ENCODE results near the gene MANBA.
A peak's percentile ranks its signal among the peaks of the same experiment; 100 is the strongest.

Gene MANBA

DNA sequence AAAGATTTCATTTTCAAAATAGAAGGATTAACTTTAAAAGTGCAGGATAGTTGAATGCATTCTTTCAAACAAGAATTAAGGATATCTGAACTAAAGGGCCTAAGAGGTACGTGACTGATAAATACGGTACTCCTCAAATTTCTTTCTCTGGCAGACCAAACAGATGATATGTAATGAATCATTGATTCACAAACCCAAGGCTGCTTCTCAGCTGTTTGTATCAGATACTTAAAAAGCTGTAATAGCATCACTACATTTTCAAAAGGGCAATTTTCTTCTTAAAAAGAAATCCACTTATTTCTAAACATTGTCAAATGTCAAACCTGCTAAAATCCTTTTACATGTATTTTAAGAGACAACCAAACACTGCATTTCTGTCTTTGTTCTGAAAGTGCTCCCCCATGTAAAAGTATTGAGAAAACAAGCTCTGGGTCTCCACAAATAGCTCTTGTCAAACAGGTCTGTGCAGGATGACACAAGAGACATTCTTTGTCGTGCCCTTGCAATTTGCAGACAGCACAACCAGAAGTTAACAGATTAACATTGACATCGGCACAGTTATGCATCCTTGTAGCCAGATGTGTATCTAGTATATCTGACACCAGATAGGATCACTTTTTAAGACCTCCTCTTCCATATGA lies 82.0 kb downstream of the MANBA start:
- no peak for DNase-seq (ENCODE audit: low read depth in 2 of 2)

DNA sequence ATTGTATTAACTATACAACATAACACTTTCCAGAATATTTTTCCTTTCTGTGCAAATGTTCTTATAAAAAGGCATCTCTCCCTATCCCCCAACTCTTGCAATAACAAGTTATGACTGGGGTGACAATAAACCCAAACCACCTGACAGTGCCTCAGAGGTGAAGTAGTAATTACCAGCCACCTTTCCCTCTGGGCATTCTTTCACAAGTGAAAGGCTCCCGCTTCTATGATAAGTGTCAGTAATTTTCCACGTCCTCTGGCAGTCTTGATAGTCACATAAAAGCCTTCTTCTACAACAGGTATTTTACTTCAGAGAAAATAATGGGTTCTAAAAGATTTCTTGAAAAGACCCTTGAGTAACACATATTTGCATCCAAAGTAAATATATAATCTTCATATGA lies 82.7 kb downstream of the MANBA start:
- DNase-seq (ENCODE audit: low read depth in 2 of 2): no peak

DNA sequence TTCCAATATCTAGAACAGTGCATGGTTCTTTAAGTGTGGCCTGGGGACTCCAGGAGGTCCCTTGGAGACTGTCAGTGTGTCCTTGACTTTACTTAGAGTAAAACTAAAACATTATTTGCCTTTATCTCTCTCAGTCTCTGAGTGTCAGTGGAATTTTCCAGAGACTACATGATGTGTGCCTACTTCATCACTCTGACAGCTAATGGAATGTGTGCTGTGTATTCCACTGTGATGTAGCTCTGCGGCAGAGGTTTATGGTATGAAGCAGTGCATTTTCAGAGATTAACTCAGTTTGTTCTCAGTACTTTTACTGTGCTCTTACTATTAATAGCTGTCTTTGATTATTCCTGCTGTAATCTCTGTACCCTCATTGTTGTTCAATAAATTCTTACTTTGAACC lies 85.6 kb downstream of the MANBA start:
- DNase-seq (ENCODE audit: low read depth in 2 of 2): no peak

DNA sequence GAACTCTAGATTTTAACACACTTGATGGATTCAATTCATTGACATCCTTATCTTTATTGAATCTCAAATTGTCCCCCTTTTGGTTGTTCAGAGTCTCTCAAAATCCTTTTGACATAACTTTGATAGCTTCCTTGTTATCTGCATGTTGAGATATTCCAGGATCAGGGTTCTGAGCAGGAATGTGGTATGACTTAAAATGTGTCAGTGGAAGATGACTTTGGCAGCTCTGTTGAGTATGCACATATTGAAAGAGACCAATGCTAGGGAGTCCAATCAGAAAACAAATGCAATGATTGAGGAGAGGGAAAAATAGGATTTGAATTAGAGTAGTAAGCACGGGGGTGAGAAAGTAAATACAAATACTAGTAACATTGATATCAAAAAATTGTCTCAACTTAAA lies 93.8 kb downstream of the MANBA start:
- no peak for DNase-seq (ENCODE audit: low read depth in 2 of 2)

DNA sequence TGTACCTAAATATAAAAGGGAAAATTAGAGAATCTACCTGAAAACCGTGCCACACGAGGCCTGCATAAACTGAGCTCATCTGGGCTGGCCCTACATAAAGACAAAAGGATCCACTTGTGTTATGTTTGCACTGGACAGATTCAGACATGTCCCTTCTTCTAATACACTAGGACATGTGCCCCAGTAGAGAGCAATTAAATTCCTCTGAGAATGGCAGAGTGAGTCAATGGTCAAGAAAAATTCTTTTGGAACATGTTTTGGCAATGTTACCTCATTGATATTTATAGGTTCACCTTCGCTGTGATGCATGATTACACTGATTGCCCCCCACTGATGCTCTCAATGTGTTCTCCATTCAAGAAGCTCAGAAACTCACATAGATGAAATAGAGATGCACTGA lies 95.2 kb downstream of the MANBA start:
- no peak for DNase-seq (ENCODE audit: low read depth in 2 of 2)

DNA sequence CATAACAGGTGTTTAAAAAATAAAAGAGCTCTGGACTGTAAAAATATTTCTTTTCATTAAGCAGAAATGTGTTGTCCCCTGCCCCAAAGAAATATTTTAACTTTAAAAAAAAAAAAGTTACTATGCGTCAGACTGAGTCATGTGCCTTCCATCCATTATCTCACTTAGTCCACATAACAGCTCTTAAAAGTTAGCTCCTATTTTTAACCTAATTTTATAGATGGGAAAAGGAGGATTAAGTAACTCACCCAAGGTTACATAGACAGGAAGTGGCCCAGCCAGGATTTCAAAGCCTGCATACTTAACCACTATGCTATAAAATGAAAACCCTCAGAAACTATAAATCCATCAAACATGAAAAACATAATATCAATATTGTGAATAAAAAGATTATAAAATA lies 97.7 kb downstream of the MANBA start:
- no peak for DNase-seq (ENCODE audit: low read depth in 2 of 2)

DNA sequence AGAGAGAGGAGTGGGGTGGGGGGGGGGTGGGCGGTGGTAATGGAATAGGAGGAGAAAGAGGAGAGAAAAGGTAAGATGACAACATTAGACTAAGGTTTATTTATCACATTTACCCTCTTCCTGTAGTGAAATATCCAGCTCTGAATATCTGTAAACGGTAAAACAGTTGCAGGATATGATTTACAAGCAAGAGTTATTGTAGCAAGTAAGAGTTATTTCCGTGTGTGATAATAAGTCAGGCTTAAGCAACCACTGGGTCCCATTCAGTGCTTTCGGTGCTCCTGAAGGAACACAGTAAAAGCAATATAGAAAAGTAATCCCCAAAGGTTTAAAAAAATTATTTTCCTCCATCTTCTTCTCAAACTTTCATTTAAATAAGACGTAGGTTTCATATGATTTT lies 103.6 kb downstream of the MANBA start:
- no peak for DNase-seq (ENCODE audit: low read depth in 2 of 2)

DNA sequence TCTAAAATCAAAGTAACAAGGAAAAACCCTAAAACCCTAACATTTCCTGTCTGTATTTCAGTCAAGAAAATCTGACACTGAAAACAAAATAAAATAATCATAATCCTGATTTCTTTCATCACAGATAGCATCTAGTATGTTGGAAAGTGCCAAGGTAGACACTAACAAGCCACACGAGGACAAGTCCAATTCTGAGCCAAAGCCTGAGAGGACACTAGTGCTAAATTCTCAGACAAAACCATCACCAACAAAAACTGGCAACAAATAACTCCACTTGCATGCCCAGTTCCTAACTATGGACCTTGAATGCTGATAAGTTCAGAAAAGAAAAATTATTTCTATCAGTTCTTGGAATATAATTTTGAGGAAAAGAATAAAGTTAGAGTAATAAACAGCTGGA lies 113.7 kb downstream of the MANBA start:
- no peak for DNase-seq (ENCODE audit: low read depth in 2 of 2)

DNA sequence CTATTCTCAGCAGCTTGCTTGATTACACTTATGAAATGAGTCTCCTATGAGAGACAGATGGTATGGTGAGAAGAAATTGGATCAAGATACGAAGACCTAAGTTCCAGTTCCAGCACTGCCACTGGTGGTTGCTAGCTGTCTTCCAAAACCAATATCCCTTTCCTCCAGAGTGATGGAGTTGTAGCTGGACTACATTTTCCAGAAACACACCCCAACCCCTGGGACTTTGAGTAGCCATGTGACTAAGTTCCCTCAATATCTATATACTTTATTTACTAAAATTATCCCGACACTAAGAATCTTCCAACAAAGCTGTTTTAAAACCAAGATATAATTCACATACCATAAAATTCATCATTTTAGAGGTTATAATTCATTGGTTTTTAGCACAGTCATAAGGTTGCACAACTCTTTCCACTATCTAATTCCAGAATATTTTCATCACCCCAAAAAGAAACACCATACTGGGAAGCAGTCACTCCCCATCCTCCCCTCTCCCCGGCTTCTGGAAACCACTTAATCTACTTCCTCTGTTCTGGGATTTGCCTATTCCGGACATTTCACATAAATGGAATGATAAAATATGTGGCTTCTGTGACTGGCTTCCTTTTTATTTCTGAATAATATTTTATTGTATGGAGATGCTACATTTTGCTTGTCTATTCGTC lies 118.0 kb downstream of the MANBA start:
- no peak for DNase-seq (ENCODE audit: low read depth in 2 of 2)

DNA sequence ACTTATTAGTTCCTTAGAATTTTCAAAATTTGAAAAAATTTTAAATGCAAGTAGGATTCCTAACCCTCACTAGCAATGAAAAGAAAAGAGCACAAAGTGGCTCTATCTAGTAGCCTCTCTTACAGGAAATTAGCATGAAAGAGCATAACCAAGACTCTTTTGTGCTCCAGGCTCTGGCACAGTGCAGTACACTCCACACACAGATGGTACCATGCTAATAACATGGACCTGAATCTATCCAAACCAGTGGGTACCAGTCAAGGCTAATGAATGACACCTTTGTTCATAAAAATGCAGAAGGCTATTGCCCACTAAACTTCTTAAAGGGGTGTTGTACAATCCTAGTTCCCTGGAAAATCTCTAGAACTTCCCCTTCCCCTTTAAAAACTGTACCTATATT lies 119.0 kb downstream of the MANBA start:
- no peak for DNase-seq (ENCODE audit: low read depth in 2 of 2)

DNA sequence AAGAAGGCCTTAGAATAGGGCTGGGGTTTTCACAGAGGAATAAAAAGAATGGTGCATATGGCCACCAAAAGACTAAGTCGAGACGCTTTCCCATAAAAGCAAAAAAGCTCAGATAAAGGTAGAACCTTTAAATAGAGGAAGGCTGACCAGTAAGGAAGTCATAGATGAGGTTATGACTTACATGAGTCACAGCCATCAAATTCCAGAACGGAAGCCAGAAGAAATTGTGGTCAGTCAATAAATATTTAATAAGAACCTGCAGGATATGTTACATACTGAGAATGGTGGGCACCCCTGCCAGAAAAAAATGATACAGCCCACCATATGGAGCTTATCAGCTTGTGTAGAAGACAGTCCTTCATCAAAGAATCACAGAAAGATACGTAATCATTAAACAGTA lies 120.1 kb downstream of the MANBA start:
- no peak for DNase-seq (ENCODE audit: low read depth in 2 of 2)

DNA sequence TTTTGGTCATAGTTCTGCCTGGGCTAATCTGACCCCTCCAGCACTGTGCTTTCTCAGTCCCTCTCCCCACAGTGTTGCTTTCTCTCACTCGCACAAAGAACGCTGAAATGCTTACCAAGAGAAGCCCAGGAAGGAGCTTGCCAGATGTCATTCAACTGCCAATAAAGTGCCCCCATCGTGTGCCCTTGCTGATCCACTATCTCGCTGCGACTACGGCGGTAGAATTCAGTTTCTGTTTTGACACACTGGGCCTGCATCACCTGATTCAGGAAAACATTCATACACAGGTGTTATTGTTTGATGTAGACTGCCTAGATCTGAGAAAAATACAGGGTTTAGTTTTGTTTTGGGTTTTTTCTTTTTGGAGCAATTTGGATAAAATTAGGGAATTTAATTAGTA lies 121.2 kb downstream of the MANBA start:
- DNase-seq (ENCODE audit: low read depth in 2 of 2): no peak

DNA sequence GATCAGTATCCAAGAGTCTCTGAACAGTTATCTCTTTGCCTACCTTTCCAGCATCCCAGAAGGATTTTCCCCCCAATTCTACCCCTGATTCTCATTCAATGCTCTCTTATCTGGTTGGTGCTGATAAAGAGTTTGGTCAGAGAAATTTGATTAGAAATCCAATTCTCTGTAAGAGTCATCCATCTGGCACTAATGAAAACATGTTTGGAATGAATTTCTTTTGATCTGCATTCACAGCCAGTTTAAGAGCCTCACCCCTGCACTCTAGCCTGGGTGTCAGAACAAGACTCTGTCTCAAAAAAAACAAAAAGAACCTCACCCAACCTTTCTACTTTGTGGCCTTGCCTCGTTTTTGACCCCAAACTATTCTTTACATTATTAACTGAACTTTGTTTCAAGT lies 122.1 kb downstream of the MANBA start:
- DNase-seq (ENCODE audit: low read depth in 2 of 2): no peak

DNA sequence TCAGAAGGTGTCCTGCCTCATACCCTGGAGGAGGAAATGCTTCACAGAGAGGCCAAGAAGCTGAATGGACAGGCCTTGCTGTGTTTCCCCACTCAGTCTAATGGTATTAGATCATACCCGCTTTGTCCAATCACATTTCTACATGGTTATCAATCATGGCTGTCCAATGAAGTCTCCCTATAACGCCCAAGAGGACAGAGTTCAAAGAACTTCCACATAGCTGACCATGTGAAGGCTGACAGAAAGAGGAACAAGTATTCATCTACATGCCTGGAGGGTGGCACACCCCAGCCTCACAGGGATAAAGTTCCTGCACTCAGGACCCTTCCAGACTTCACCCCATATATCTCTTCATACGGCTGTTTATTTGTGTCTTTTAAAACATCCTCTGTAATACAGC lies 123.4 kb downstream of the MANBA start:
- DNase-seq (ENCODE audit: low read depth in 2 of 2): no peak

DNA sequence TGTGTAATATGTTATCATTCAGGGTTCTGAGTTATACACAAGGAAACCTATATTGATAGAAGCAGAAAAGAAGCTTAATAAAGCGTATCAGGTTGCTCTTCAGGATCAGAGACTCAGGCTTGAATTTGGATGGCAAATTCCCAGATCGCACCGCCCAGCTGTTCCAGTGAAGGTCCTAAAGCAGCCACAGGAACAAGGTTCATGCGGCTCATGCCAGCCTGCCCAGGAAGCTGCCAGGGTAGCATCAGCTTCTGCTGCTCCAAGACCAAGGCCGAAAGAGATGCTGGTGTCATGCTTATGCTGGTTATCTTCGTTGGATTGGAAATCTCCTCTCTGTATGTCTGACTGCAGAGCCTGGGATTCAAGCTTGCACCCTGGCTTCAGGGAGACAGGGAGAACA lies 127.7 kb downstream of the MANBA start:
- DNase-seq (ENCODE audit: low read depth in 2 of 2): no peak

DNA sequence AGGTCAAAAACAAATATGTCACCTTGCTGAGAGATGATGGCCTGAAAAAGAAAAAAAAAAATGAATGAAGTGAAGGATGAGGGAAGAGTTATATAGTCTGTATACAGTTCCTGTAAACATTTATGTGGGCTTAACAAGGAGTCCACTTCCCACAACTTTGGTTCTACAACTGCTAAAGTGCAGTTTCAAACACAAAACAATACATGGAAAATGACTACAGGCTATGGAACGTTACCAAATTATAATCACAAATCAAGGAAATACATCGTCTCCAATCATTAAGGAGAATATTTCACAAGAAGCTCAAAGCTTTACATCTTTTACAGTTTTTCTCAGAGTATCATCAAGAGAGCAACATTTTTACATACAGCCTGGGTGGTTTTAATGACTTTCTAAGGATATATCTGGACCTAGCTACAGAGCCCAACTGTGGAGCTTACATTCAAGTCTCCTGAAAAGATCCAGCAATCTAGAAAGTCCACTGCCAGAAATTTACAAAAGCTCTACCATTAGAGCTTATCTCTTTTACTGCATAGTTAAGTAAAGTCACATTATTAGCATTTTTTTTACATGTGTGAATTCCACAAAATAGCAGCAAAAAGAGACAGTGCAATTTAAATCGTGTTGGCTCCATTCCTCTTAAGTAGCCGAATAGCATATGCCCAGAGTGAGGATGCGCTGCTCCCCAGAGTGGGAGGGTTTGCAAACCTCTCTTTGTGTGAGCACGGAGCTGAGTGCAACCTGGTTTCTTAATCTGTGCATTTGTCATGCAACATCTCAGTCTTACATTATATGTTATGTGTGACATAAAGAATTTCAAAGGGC lies 128.3 kb downstream of the MANBA start:
- no peak for DNase-seq (ENCODE audit: low read depth in 2 of 2)

DNA sequence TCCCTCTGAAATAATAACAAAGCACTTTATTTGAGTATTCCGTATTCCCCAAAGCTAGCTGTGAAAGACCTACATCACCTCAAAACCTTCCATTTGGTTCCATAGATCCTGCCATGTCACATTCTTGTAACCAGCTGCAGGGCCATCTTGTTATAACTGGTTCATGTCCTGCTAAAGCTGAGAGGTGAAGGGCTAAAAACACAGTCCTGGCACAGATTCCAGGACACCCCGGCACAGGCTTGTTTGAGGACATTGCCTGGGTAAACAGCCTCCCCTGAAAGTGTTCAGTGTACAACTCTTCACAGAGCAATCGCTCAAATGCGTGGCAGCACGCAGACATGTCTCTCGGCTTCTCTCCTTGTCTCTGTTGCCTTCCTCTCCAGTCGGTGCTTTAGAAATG lies 129.2 kb downstream of the MANBA start:
- no peak for DNase-seq (ENCODE audit: low read depth in 2 of 2)

DNA sequence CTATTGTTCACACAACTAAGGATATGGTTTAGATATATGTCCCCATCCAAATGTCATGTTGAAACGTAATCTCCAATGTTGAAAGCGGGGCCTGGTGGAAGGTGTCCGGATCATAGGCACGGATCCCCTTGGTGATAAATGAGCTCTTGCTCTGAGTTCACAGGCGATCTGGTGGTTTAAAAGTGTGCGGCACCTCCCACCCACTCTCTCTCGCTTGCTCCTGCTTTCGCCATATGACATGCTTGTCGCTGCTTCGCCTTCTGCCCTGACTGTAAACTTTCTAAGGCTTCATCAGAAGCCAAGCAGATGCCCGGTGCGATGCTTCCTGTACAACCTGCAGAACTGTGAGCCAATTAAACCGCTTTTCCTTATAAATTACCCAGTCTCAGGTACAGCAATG lies 131.1 kb downstream of the MANBA start:
- no peak for DNase-seq (ENCODE audit: low read depth in 2 of 2)

DNA sequence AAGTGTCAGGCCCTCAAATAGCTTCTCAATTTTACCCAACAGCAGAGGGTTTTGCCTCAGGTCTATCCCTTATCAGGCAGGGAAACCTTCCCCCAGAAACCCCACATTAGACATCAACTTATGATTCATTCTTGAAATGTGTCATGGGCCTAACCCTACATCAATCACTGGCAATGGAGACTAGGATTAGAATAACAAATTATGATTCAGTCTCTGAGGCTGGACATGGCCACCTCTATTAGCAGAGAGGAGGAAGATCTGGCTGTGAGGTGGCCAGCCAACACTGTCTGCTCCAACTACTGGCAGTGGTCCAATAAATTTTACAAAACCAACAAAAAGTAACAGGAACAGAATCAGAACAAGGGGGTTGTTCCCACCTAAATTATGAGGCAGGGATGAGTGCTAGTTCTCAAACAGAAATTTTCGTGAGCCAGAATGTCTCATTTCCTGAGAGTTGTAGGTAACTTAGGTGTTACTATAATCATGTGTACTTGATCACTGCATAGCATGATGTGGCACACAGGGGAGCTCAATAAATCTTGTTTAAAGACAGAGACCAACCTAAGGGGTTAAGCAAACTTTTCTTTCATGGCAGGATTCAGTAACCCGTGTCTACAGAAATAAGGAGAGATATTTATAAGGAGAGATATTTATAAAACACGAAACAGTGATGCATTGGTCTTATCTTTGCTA lies 132.8 kb downstream of the MANBA start:
- no peak for DNase-seq (ENCODE audit: low read depth in 2 of 2)

DNA sequence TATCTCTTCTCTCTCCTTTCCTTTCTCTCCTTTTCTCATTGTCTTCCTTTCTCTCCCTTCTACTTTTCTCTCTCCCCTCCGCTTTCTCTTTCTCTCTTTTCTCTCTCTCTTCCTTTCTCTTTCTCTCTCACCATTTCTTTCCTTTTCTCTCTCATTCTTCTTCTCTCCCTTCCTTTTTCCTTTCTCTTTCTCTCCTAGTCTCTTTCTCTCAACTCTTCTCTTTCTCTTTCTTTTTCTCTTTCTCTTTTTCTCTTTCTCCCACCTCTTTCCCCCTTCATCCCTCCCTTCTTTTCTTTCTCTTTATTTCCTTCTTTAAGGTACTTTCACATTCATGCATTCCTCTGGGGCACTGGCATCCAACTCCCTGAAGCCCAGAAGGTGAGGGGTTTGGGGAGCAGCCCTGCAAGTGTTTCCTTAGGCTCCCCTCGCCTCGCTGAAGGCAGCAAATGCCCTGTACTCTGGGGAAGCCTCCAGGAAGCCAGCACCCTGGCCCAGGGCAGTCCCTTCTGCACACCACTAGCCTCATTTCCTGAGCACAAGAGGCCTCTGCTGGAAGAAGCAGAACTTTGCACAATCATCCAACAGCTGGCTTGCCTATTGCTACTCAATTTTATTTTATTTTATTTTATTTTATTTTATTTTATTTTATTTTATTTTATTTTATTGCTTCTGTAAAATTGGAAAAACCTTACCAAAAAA lies 135.4 kb downstream of the MANBA start:
- DNase-seq (ENCODE audit: low read depth in 2 of 2): peak in 1 of 2 donors; percentile 45

DNA sequence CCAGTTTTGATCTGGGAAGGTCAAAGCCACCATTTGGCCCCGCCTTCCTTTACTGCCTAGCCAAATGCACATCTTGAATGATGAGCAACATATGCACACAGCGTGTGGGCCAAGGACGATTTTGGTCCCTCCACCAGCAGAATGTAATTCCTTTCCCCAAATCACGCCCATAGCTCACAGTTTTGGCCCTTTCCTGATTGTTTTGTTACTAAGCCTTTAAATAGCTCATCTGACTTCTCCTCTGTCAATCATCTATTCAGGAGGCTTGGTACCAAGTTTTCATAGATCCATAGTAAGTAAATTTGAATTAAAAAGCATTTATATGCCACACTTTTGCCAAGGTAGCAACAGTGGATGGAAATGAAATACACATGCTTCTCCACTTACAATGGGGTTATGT lies 136.3 kb downstream of the MANBA start:
- DNase-seq (ENCODE audit: low read depth in 2 of 2): no peak

DNA sequence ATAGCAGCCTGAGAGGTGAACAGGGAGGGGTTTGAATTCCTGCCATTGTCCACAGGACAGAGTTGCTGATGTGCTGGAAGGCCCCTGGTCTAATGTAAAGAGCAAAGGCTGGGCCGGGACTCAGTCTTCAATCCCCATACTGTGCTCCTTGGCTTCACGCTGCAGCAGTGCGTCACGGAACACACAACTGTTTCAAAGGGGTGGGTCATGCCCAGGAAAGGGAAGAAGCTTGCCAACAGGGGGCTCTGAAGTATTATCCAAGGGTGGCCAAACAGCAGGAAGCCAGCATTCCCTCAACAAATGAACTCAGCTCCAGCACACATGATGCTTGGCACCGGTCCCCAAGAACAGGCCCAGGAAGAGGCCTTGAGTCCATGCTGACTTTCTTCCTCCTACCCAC lies 137.1 kb downstream of the MANBA start:
- DNase-seq (ENCODE audit: low read depth in 2 of 2): no peak
